Activated naive CD4-positive, alpha-beta T cell (primary cell): ENCODE results near the gene CRISPLD2.

Source experiments
- DNase-seq, 4 experiments: peaks; one replicate each; lab custom pipeline; 2025; lab: John Stamatoyannopoulos, UW

CRISPLD2 gene

GRCh38 chr16:84800158-84800978, 19.4 kb upstream of the CRISPLD2 start:
- no peak for DNase-seq

- DNase-seq: no peak
Measured at GRCh38 chr16:84803146-84803545, 16.6 kb upstream of the CRISPLD2 start.

- DNase-seq: no peak
Measured at GRCh38 chr16:84804326-84804725, 15.5 kb upstream of the CRISPLD2 start.

- DNase-seq: no peak
Measured at GRCh38 chr16:84806256-84806889, 13.4 kb upstream of the CRISPLD2 start.

- no peak for DNase-seq
Measured at GRCh38 chr16:84806890-84807258, 12.9 kb upstream of the CRISPLD2 start.

- no peak for DNase-seq
Measured at GRCh38 chr16:84807776-84808175, 12.0 kb upstream of the CRISPLD2 start.

GRCh38 chr16:84808826-84809225, 11.0 kb upstream of the CRISPLD2 start:
- DNase-seq: no peak

GRCh38 chr16:84810518-84811273, 9.1 kb upstream of the CRISPLD2 start:
- no peak for DNase-seq

GRCh38 chr16:84811529-84811928, 8.3 kb upstream of the CRISPLD2 start:
- DNase-seq: no peak

- DNase-seq: no peak
Measured at GRCh38 chr16:84813141-84813934, 6.4 kb upstream of the CRISPLD2 start.

GRCh38 chr16:84815462-84815861, 4.3 kb upstream of the CRISPLD2 start:
- no peak for DNase-seq

- DNase-seq: no peak
Measured at GRCh38 chr16:84816023-84816422, 3.8 kb upstream of the CRISPLD2 start.

- DNase-seq: no peak
Measured at GRCh38 chr16:84816485-84816884, 3.3 kb upstream of the CRISPLD2 start.

GRCh38 chr16:84817206-84817605, 2.6 kb upstream of the CRISPLD2 start:
- DNase-seq: no peak

GRCh38 chr16:84817613-84818012, 2.2 kb upstream of the CRISPLD2 start:
- no peak for DNase-seq

GRCh38 chr16:84818133-84818532, 1.7 kb upstream of the CRISPLD2 start:
- no peak for DNase-seq

- no peak for DNase-seq
Measured at GRCh38 chr16:84818989-84819643, 669 bp upstream of the CRISPLD2 start.

- no peak for DNase-seq
Measured at GRCh38 chr16:84820305-84820684, 510 bp downstream of the CRISPLD2 start.

- DNase-seq: no peak
Measured at GRCh38 chr16:84820771-84821170, 986 bp downstream of the CRISPLD2 start.

GRCh38 chr16:84821179-84821578, 1.4 kb downstream of the CRISPLD2 start:
- DNase-seq: no peak
